CD4-positive, alpha-beta T cell (primary cell): ENCODE measurements around the gene SMIM5. TPM values are rescaled to one million over a fixed set of nuclear protein-coding genes. Genes with fewer than 3 reads are reported as not detected.

Experiments
- ATAC-seq: fragments of 200-7000 bp; cut with Tn5 transposase; one replicate; pipeline ENCODE4 v1.10.0; 2022; ENCODE audit warnings: mild to moderate bottlenecking; ENCODE audit not compliant: poor library complexity
- CTCF ChIA-PET: fragments of 350-600 bp; sonication (Branson Sonifier 250); formaldehyde crosslinking; loops from one replicate; lab custom pipeline; 2021; ENCODE audit warnings: antibody characterized with exemption, inconsistent platforms; lab: Charles Lee
- POLR2A ChIA-PET: fragments of 350-600 bp; sonication (Branson Sonifier 250); formaldehyde crosslinking; loops from one replicate; lab custom pipeline; 2021; ENCODE audit warnings: antibody characterized with exemption, inconsistent platforms; lab: Charles Lee
- DNase-seq, 14 experiments: peaks; one replicate each; pipeline ENCODE4 v3.0.0-alpha.2; 2013 to 2020; ENCODE audit warnings: mixed read lengths in 2 of 14
- H3K27ac ChIP-seq, 2 donors: one replicate each; pipeline versions ENCODE4 v1.5.1 to v1.7.0; 2013; ENCODE audit warnings: low read length in 2 of 2, low read depth in 1 of 2, mild to moderate bottlenecking in 1 of 2
- H3K27me3 ChIP-seq, 2 experiments: 1 replicate in 1 of 2; 2 replicates in 1 of 2; pipeline versions ENCODE4 v1.6.1 to v1.7.0; 2013; ENCODE audit warnings: low read length in 2 of 2, control low read depth in 1 of 2, mild to moderate bottlenecking in 1 of 2, moderate library complexity in 1 of 2; ENCODE audit not compliant: insufficient read depth in 2 of 2, control insufficient read depth in 1 of 2
- H3K36me3 ChIP-seq: one replicate; pipeline ENCODE4 v1.6.1; 2013; ENCODE audit warnings: low read length, control low read depth; ENCODE audit not compliant: insufficient read depth
- H3K4me1 ChIP-seq: one replicate; pipeline ENCODE4 v1.6.1; 2013; ENCODE audit warnings: low read length, control low read depth; ENCODE audit not compliant: insufficient read depth
- H3K4me3 ChIP-seq: one replicate; pipeline ENCODE4 v1.5.1; 2013; ENCODE audit warnings: mild to moderate bottlenecking, low read length, moderate library complexity
- H3K9me3 ChIP-seq, 2 experiments: 1 replicate in 1 of 2; 2 replicates in 1 of 2; pipeline versions ENCODE4 v1.6.1 to v1.7.0; 2013; ENCODE audit warnings: low read length in 2 of 2, mild to moderate bottlenecking in 2 of 2, control low read depth in 1 of 2, moderate library complexity in 1 of 2; ENCODE audit not compliant: control insufficient read depth in 1 of 2, insufficient read depth in 1 of 2
- H3K27ac Mint-ChIP-seq: one replicate; pipeline ENCODE4 v1.8.0; 2020; ENCODE audit warnings: mixed read lengths
- H3K27me3 Mint-ChIP-seq: one replicate; pipeline ENCODE4 v1.8.0; 2021; ENCODE audit warnings: mixed read lengths
- H3K36me3 Mint-ChIP-seq: one replicate; pipeline ENCODE4 v1.8.0; 2021; ENCODE audit warnings: low read depth, mixed read lengths
- H3K4me1 Mint-ChIP-seq: one replicate; pipeline ENCODE4 v1.8.0; 2021; ENCODE audit warnings: low read depth, mixed read lengths
- H3K4me3 Mint-ChIP-seq: one replicate; pipeline ENCODE4 v1.8.0; 2020; ENCODE audit warnings: mild to moderate bottlenecking, mixed read lengths
- H3K9me3 Mint-ChIP-seq: one replicate; pipeline ENCODE4 v1.8.0; 2020; ENCODE audit warnings: mixed read lengths
- CTCF ChIP-seq: fragments of 200-600 bp; IDR thresholded peaks from one replicate; pipeline ENCODE4 v1.8.0; 2022; ENCODE audit warnings: antibody characterized with exemption, mild to moderate bottlenecking
- intact Hi-C, 2 experiments: fragments of 100-400 bp; cut with DNase I in 1 of 2; cut with micrococcal nuclease in 1 of 2; formaldehyde crosslinking; loops; one replicate each; pipeline versions ENCODE4 v1.15.1 to v1.9.0; 2023 to 2025; cut with DNase I, micrococcal nuclease
- total RNA-seq, 174 experiments: library from RNA in 2 of 174; stranded (reverse) in 2 of 174; gene quantifications; one replicate each; pipeline ENCODE4 v1.2.3 and lab custom pipeline; 2021 to 2026

Gene SMIM5
- total RNA-seq, 2 experiments from 2014 or later, result 0.75 to 1.3 TPM

GRCh38 chr17:75645501-75645888, 12.3 kb downstream of the SMIM5 start:
- no peaks in the 10 kb centered on the region for H3K4me1 Mint-ChIP-seq
- TF ChIP-seq CTCF, result no peak
- H3K27ac Mint-ChIP-seq, result no peak overlapping the region
- no peak overlapping the region for H3K4me3 Mint-ChIP-seq
- H3K36me3 Mint-ChIP-seq, result peaks cover 26% of the 10 kb centered on the region
- ATAC-seq, result no peak
- H3K9me3 Mint-ChIP-seq, result no peaks in the 10 kb centered on the region
- no peak overlapping the region for H3K4me3 ChIP-seq
- no peak overlapping the region for H3K27ac ChIP-seq
- POLR2A ChIA-PET, result no interaction called here
- no peaks in the 10 kb centered on the region for H3K9me3 ChIP-seq
- peaks cover 8% of the 10 kb centered on the region for H3K4me1 ChIP-seq
- no peaks in the 10 kb centered on the region for H3K27me3 Mint-ChIP-seq
- H3K27me3 ChIP-seq, result no peaks in the 10 kb centered on the region
- H3K36me3 ChIP-seq, result peaks cover 28% of the 10 kb centered on the region
- intact Hi-C loops, result no loop called here
- CTCF ChIA-PET, result interaction anchor here (1.0 to 1.9 kb wide), 2 partner anchors 13 to 104 kb away, joined by 3 to 8 read pairs; partner anchors contain the start of gene SMIM5
- DNase-seq, result no peak

- Mint-ChIP-seq H3K4me1 (no peaks in the 10 kb centered on the region), H3K4me3 (no peak overlapping the region), H3K36me3 (peaks cover 32% of the 10 kb centered on the region), H3K27me3 (no peaks in the 10 kb centered on the region), H3K9me3 (no peaks in the 10 kb centered on the region), H3K27ac (no peak overlapping the region)
- intact Hi-C loops, result no loop called here
- Histone ChIP-seq H3K4me1 (peaks cover 8% of the 10 kb centered on the region), H3K36me3 (peaks cover 34% of the 10 kb centered on the region), H3K4me3 (no peak overlapping the region), H3K27me3 (no peaks in the 10 kb centered on the region), H3K9me3 (no peaks in the 10 kb centered on the region), H3K27ac (no peak overlapping the region)
- no peak for TF ChIP-seq CTCF
- POLR2A ChIA-PET, result no interaction called here
- CTCF ChIA-PET, result interaction anchor here (1.0 to 1.9 kb wide), 2 partner anchors 13 to 104 kb away, joined by 3 to 8 read pairs; partner anchors contain the start of gene SMIM5
- peak in 3 of 14 experiments; percentile 28 to 46 (median 38) for DNase-seq
- peak; percentile 34 for ATAC-seq
Observed at GRCh38 chr17:75645889-75646637, 12.8 kb downstream of the SMIM5 start.

- TF ChIP-seq CTCF, result no peak
- H3K9me3 Mint-ChIP-seq, result no peaks in the 10 kb centered on the region
- H3K36me3 Mint-ChIP-seq, result peaks cover 37% of the 10 kb centered on the region
- peaks cover 8% of the 10 kb centered on the region for H3K4me1 ChIP-seq
- H3K27me3 ChIP-seq, result no peaks in the 10 kb centered on the region
- CTCF ChIA-PET, result no interaction called here
- POLR2A ChIA-PET, result no interaction called here
- no peak overlapping the region for H3K27ac Mint-ChIP-seq
- no peaks in the 10 kb centered on the region for H3K9me3 ChIP-seq
- no peak overlapping the region for H3K4me3 ChIP-seq
- peaks cover 39% of the 10 kb centered on the region for H3K36me3 ChIP-seq
- no peak overlapping the region for H3K4me3 Mint-ChIP-seq
- ATAC-seq (no peak), DNase-seq (no peak)
- intact Hi-C loops, result no loop called here
- H3K4me1 Mint-ChIP-seq, result no peaks in the 10 kb centered on the region
- H3K27ac ChIP-seq, result no peak overlapping the region
- H3K27me3 Mint-ChIP-seq, result no peaks in the 10 kb centered on the region
Observed at GRCh38 chr17:75646638-75646992, 13.4 kb downstream of the SMIM5 start.
